SH-SY5Y (cell line): Measurements from ENCODE around the gene HOXA7.

ENCODE experiments used
- GATA2 ChIP-seq: IDR thresholded peaks from 2 replicates; pipeline ENCODE4 v1.6.1; 2011; ENCODE audit warnings: mild to moderate bottlenecking, low read depth, low read length
- GATA3 ChIP-seq: IDR thresholded peaks from 2 replicates; pipeline ENCODE4 v1.6.1; 2011; ENCODE audit warnings: low read depth, mild to moderate bottlenecking, low read length, moderate library complexity

DNA sequence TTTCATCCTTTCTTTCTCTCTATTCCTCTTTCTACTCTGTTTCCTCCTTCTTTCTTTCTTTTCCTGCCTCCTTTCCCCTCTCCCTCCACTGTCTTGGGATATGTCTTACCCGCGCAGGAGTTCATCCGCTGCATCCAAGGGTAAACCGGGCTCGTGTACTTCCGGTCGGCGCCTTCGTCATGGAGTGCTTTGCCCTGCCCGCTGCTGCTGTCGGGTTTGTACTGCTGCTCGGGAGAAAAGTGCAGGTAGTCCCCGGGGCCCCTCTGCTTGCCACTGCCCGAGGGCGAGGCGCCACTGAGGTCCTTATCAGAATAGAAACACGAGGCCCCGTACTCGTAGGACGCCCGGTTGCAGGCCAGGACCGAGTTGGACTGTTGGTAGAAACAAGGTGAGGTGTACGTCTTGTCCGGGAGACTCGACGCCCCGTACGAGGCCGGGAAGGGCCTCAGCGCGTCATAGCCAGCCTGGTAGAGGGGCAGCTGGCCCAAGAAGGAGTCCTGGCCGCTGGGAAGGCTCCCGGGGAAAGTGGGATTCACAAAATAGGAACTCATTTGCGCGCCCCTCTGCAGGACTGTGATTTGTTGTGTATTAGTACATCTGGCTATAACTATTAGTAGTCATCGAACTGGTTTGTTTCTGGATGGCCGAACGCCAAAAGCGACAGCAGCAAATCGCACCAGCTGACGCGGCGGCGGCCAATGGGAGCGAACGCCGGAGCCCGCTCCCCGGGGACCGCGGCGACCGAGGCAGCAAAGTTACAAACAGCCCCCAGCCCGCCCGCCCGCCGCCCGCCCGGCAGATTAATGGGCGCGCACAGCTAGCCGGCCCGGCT, 9.1 kb downstream of the HOXA7 start, which contains the start of gene HOXA6:
- no peak for TF ChIP-seq GATA3
- no peak for TF ChIP-seq GATA2
